CD4-positive, alpha-beta T cell treated with Interleukin-1 beta for 1 hour (primary cell): ENCODE measurements around the gene CLIP4.

Source experiments
- DNase-seq, 2 donors: peaks; one replicate each; pipeline ENCODE4 v3.0.0-alpha.2; 2020 to 2022

The CLIP4 gene

GRCh38 chr2:29223257-29223656 is 108.0 kb downstream of the CLIP4 start:
- no peak for DNase-seq

- no peak for DNase-seq
Measured at GRCh38 chr2:29223851-29224692, 108.9 kb downstream of the CLIP4 start.

- DNase-seq = no peak
Measured at GRCh38 chr2:29224693-29225551, 109.7 kb downstream of the CLIP4 start.

GRCh38 chr2:29225814-29226213 is 110.6 kb downstream of the CLIP4 start:
- no peak for DNase-seq

- DNase-seq = no peak
Measured at GRCh38 chr2:29226375-29226774, 111.2 kb downstream of the CLIP4 start.

- no peak for DNase-seq
Measured at GRCh38 chr2:29226808-29227207, 111.6 kb downstream of the CLIP4 start.

GRCh38 chr2:29227935-29228675 is 112.9 kb downstream of the CLIP4 start:
- DNase-seq = no peak

- DNase-seq = no peak
Measured at GRCh38 chr2:29228947-29229346, 113.7 kb downstream of the CLIP4 start.

- no peak for DNase-seq
Measured at GRCh38 chr2:29229640-29230039, 114.4 kb downstream of the CLIP4 start.

GRCh38 chr2:29232041-29232440 is 116.8 kb downstream of the CLIP4 start:
- DNase-seq = no peak

- no peak for DNase-seq
Measured at GRCh38 chr2:29233428-29233827, 118.2 kb downstream of the CLIP4 start.

- DNase-seq = no peak
Measured at GRCh38 chr2:29235411-29235810, 120.2 kb downstream of the CLIP4 start.

- no peak for DNase-seq
Measured at GRCh38 chr2:29236074-29236473, 120.9 kb downstream of the CLIP4 start.

GRCh38 chr2:29238497-29238896 is 123.3 kb downstream of the CLIP4 start:
- no peak for DNase-seq
